ENCODE measurements around the gene GNG7.

GRCh38 chr19:2732157-2732725 is 29.7 kb upstream of the GNG7 start:
- no peak for TF ChIP-seq SP1 (IDR thresholded peaks at IDR 0.05)
- no peak for TF ChIP-seq CTBP1 (IDR thresholded peaks at IDR 0.05; ENCODE audit: borderline replicate concordance)
- no peak for TF ChIP-seq SUZ12 (IDR thresholded peaks at IDR 0.05)
- TF ChIP-seq ELF4 (IDR thresholded peaks at IDR 0.05): no peak
